ENCODE results near the gene DLG3. TPM values are rescaled to one million over a fixed set of nuclear protein-coding genes. Genes with fewer than 3 reads are reported as not detected.
A peak's percentile ranks its signal among the peaks of the same experiment; 100 is the strongest.

Gene DLG3
- total and polyA plus RNA-seq, 11 donors: 6.1 to 14.8 (median 9.6) TPM

GRCh38 chrX:70422851-70423341, 21.7 kb upstream of the DLG3 start, which contains the start of gene GDPD2:
GDPD2 (plus strand) TSS chrX:70423314; CDS start chrX:70424985, 1,671 bp downstream.
- no peak within 1 kb of the TSS for H3K4me3 ChIP-seq
- TF ChIP-seq CTCF (IDR thresholded peaks at IDR 0.05) (peak in 3 of 12 donors; percentile 17 to 32 (median 27)), POLR2A (IDR thresholded peaks at IDR 0.05) (no peak)
- no peaks in the 10 kb centered on the region for H3K4me1 ChIP-seq
- H3K27me3 ChIP-seq: peaks cover 0 to 22% (median 0%) of the 10 kb centered on the region in 9 donors
- H3K27ac ChIP-seq: no peak within 1 kb of the TSS
- intact Hi-C loops (cut with DNase I): loop anchor here in 1 of 10 donors (10.0 kb wide), 1 partner anchor 138 kb away; the partner anchor contains the start of genes PDZD11 and RAB41
- H3K9me3 ChIP-seq: no peaks in the 10 kb centered on the region
- no peaks in the 10 kb centered on the region for H3K36me3 ChIP-seq
- ATAC-seq: peak in 3 of 4 donors; percentile 65 to 78 (median 71)
- 21 to 44% (median 31%) methylated on average over 11 of the region's 11 CpGs for WGBS, 4 donors
- no peak for DNase-seq

- TF ChIP-seq CTCF (IDR thresholded peaks at IDR 0.05): no peak
- no peak for TF ChIP-seq POLR2A (IDR thresholded peaks at IDR 0.05)
- Histone ChIP-seq H3K4me3 (no peak overlapping the region), H3K27me3 (peaks cover 0 to 21% (median 0%) of the 10 kb centered on the region in 9 donors), H3K4me1 (no peaks in the 10 kb centered on the region), H3K9me3 (no peaks in the 10 kb centered on the region), H3K36me3 (no peaks in the 10 kb centered on the region), H3K27ac (no peak overlapping the region)
- 58 to 69% (median 64%) methylated on average over 10 of the region's 10 CpGs for WGBS, 4 donors
- ATAC-seq (no peak), DNase-seq (no peak)
- intact Hi-C loops (cut with DNase I): loop anchor here in 1 of 10 donors (10.0 kb wide), 1 partner anchor 139 kb away; the partner anchor contains the start of genes PDZD11 and RAB41
Measured at GRCh38 chrX:70423936-70424675, 20.5 kb upstream of the DLG3 start.

GRCh38 chrX:70424801-70425200, 19.8 kb upstream of the DLG3 start:
- Histone ChIP-seq H3K36me3 (no peaks in the 10 kb centered on the region), H3K27ac (no peak overlapping the region), H3K27me3 (peaks cover 0 to 18% (median 0%) of the 10 kb centered on the region in 9 donors), H3K4me3 (no peak overlapping the region), H3K9me3 (no peaks in the 10 kb centered on the region), H3K4me1 (no peaks in the 10 kb centered on the region)
- intact Hi-C loops (cut with DNase I): loop anchor here in 1 of 10 donors (10.0 kb wide), 1 partner anchor 140 kb away; the partner anchor contains the start of genes PDZD11 and RAB41
- ATAC-seq (no peak), DNase-seq (no peak)
- WGBS, 4 donors: 75 to 91% (median 81%) methylated on average over 6 to 10 of the region's 10 CpGs
- TF ChIP-seq CTCF (IDR thresholded peaks at IDR 0.05) (no peak), POLR2A (IDR thresholded peaks at IDR 0.05) (no peak)

Data from heart left ventricle (tissue), 16 donors.